ENCODE measurements around the gene MCM3AP.

DNA sequence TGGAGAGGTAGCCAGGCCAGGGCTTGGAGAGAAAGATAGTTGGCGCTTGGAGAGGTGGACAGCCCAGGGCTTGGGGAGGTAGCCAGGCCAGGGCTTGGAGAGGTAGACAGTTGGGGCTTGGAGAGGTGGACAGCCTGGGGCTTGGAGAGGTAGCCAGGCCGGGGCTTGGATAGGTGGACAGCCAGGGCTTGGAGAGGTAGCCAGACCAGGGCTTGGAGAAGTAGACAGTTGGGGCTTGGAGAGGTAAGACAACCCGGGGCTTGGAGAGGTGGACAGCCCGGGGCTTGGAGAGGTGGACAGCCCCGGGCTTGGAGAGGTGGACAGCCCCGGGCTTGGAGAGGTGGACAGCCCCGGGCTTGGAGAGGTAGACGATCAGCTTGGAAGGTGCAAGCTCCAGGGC, 64.6 kb downstream of the MCM3AP start:
- TF ChIP-seq EZH2 (IDR thresholded peaks at IDR 0.05), result no peak
- TF ChIP-seq FOXP2 (optimal IDR thresholded peaks at IDR 0.05; ENCODE audit: control extremely low read depth, extremely low read length, insufficient read depth), result no peak

Data from SK-N-MC (cell line).